HS-5 (cell line): ENCODE measurements around the gene AP3D1.

Experiments
- DNase-seq: peaks from one replicate; pipeline ENCODE4 v3.0.0-alpha.2; 2012; ENCODE audit warnings: low read depth

AP3D1 gene

DNA sequence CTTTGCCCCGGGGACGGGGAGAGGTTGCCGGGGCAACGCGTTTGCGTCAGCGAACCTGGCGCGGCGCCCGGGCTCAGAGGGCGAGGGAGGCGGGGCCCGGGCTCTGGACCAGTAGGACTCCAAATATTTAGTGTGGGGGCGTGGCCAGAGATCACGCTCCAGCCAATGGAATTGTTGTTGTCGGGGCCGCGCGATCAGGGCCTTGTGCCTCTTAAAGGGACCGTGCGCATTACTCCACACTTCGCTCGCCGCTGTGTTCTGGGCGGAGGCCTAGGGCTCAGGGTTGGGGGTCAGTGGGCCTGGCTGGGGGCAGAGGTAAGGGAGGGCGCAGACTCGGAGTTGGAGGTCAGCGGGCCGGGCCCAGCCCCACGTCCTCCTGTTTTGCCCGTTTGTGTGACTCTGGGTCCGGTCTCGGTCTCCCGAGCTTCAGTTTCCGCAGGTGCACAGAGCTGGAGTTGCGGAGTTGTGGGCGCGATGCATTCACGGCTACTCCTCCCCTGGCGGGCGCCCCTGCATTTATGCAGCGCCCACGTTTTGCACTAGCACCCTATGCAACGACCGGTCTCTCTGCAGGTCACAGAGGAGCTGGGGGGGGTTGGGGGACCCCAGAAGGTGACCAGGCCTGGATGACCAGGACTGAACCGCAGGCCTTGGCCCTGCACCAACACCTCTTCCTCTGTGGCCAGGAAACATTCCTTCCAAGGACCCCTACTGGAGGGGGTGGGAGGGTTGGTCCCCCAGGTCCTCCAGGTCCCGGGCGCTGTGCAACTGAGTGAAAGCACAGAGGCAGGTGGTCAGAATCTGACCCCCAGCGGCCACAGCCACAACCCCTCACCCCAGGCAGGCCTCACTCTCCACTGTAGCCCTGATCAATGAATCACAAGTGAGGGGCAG lies 89.6 kb downstream of the AP3D1 start:
- peak; percentile 76 for DNase-seq

DNA sequence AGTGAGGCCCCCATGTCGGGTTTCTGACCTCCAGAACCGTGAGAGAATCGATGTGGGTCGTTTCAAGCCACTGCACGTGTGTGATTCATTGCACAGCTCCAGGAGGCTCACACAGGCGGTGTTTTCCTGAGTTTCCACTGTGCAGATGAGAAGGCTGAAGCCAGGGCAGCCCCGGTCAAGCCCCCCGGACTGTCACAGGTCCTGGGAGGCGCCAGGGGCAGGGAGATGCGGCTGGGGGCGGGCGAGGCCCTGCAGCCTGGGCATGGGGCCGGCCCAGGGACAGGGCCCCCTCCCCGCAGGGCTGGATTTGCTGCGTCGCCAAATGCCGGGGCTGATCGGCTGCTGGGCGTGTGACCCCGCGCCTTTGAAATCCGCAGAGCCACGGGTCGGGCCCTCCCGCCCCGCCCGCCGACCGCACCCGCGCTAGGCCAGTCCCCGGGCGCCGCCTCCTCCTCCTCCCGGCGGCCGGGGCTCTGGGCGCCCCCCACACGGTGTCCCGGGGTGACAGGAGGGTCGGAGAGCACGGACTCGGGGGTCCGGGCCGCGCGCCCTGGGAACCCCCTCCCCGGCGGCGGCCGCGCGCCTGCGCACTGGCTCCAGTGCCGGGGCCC lies 90.4 kb downstream of the AP3D1 start:
- no peak for DNase-seq

DNA sequence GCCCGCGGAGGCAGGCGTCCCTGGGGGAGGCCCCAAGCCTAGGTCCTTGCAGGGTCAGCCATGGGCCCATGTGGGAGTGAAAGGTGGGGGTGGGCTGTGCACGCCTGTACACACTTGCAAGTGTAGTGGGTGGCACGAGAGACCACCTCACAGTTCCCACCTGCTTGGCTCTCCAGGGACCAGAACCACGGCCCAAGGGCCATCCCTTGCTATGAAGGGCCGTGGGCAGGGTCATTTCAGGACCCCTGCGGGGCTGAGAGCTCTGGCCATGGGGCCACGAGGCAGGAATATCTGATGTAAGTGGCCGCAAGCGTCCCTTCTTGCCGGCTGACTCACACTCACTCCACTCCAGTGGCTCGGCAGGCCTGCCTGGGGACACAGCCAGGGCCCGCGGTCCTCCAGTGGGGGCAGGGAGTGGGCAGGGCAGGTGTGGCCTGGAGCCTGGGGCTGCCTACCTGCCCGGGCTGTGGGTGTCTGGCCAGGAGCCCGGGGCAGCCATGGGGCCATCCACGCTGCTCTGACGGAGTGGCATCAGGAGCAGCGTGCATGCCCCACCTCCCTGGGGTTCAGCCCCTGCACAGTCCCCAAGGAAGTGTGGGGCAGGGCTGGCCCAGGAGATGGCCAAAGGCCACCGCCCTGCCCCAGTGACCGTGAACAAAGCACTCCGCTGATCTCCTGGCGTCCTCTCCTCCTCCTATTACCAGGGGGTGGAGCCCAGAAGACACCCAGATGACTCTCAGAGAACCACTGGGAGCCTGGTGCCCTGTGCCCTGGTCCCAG lies 91.8 kb downstream of the AP3D1 start:
- DNase-seq, result no peak

DNA sequence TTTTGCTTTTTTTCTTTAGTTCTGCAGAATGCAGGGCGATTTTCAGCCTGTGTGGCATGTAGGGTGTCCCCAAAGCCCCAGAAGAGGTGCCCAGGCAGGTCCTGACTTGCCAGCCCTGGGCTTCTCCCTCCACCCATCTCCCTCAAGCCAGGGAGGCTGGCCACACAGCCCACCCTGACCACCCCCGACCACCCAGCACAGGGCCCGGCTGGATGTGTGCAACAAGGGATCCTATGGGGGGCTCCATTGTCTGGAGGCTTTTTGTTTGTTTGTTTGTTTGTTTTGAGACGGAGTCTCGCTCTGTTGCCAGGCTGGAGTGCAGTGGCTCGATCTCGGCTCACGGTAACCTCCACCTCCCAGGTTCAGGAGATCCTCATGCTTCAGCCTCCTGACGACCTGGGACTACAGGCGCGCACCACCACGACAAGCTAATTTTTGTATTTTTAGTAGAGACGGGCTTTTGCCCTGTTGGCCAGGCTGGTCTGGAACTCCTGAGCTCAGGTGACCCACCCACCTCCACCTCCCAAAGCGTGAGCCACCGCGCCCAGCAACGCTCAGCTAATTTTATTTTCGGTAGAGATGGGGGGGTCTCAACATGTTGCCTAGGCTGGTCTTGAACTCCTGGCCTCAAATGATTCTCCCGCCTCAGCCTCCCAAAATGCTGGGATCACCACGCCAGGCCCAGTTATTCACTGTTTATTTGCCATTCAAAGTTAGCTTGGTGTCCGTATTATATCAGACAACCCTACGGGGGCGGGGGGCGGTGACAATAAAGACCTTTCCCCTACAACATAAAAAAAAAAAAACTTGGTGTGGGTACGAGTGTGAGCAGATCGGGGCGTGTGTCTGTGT lies 92.6 kb downstream of the AP3D1 start:
- DNase-seq, result no peak

DNA sequence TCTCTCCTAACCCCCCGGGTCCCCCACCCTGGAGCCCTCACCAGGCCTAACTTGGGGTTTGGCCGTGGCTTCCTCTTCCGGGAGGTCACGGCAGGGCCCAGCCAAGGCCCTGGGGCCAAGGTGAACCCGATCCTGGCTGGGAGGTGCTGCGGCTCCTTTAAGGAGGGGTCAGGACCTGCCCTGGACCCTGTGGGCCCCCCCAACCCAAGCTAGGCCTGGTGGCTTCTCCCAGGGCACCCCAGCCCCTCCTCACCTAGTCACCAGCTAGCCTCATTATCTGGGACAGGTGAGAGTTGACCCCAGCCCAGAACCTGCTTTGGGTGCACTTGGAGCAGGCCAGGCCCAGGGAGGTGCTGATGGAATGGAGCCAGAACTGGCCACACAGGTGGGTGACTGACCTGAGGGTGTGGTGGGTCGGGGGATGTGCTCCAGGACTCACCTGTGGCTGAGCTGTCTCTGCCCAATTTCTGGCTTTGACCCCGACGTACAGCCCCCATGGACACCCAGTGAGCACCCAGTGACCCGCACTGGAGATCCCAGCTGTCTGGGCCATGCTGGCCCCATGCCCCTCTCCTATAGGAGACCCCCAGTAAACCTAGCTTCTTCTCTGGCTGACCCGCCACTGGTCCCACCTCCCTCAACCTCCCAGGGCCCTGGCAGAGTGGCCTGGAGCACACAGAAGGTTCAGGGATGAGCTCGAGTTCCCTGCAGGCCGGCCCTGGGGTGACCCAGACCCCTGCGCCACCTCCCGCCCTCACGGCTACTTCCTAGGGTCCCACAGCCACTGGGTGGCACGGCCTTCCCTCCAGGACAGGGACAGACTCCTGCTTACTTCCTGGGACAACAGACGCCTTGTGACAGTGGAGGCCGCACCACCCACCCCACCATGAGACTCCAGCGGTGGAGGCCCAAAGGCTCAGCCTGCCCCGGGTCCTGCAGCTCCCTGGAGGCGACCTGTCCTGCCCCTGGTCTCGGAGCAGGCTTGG lies 93.6 kb downstream of the AP3D1 start:
- DNase-seq, result no peak

DNA sequence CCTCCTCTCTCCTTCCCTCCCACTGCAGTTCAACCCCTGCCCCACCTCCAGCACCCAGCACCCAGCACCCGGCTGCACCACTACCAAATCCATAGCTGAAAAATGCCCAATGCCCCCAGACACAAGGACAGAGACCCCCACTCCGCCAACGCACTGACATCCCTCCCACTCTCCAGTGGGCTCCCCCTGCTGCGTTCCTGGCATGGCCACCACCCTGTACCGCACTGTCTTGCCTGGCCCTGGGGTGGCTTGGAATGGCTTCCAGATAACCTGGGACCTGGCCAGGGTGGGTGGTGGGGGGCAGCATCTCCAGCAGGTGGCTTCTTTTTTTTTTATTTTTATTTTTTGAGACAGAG lies 94.6 kb downstream of the AP3D1 start:
- DNase-seq, result no peak

DNA sequence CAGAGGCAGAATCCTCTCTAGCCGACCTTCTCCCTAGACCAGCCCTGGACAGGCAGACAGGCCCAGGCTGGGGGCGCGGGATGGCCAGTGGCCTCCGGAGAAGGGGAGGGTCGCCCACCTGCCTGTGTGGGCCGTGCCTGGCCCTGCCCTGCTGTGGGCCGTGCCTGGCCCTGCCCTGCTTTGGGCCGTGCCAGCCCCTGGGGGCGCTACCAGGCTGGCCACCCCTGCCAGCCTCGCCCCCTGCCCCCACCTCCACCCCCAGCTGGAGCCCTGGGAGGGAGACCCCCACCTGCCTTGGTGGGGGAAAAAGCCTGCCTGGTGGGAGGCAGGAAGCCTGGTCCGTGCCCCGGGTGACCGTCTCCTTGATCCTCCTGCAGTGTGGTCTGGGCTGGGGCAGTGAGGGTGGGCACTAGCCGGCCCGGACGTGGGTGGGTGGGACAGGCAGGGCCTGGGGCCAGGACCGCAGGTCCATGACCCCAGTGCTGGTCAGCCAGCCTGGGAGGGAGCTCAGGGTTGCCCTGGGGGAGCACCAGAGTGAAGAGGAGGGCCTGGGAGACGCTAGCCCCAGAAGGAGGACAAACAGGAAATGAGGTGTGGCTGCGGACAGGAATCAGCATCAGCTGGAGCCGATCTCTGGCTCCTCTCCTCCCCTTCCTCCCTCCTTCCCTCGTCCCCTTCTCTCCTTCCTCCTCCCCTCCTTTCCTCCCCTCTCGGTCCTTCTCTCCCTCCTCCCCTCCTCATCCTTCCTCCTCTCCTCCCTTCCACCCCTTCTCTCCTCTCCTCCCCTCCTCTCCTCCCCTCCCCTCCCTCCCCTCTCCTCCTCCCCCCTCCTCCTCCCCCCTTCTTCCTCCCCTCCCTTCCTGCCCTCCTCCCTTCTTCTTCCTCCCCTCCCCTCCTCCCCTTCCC lies 95.2 kb downstream of the AP3D1 start:
- no peak for DNase-seq

DNA sequence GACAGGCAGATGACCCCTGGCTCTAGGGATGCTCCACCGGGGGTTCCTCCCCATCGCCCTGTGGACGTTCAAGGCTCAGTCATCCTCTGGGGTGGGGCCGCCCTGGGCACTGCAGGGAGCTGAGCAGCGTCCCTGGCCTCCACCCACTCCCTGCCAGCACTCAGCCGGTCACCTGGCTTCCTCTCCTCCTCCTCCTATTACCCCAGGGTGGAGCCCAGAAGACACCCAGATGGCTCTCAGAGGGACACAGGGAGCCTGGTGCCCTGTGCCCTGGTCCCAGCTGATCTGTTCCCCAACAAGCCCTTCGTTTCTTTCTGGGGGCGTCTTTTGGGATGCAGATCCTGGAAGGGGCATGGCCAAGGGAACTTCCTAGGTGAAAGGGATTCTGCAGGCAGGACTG lies 96.6 kb downstream of the AP3D1 start:
- DNase-seq, result no peak

DNA sequence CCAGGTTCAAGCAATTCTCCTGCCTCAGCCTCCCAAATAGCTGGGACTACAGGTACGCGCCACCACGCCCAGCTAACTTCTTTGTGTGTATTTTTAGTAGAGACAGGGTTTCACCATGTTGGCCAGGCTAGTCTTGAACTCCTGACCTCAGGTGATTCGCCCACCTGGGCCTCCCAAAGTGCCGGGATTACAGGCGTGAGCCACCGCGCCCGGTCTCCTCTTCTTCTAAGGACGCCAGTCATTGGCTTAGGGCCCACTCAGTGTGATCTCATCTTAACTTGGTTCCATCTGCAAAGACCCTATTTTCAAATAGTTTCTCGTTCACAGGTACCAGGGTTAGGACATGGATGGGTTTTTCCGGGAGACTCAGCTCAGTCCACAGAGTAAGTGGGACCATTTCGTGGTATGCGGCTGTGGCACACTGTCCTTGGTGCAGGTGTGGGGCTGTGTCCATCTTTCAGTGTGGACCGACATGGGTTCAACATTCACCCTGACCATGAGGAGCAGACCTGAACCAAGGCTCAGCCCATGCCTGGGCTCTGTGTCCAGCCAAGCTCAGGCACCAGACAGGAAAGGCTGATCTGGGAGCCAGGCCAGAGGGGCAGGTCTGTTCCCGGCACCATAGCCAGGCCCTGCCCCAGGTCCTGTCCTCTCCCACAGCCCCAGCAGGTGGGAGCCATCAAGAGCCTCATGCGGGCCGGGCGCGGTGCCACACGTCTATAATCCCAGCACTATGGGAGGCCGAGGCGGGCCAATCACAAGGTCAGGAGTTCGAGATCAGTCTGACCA lies 97.6 kb downstream of the AP3D1 start:
- no peak for DNase-seq

DNA sequence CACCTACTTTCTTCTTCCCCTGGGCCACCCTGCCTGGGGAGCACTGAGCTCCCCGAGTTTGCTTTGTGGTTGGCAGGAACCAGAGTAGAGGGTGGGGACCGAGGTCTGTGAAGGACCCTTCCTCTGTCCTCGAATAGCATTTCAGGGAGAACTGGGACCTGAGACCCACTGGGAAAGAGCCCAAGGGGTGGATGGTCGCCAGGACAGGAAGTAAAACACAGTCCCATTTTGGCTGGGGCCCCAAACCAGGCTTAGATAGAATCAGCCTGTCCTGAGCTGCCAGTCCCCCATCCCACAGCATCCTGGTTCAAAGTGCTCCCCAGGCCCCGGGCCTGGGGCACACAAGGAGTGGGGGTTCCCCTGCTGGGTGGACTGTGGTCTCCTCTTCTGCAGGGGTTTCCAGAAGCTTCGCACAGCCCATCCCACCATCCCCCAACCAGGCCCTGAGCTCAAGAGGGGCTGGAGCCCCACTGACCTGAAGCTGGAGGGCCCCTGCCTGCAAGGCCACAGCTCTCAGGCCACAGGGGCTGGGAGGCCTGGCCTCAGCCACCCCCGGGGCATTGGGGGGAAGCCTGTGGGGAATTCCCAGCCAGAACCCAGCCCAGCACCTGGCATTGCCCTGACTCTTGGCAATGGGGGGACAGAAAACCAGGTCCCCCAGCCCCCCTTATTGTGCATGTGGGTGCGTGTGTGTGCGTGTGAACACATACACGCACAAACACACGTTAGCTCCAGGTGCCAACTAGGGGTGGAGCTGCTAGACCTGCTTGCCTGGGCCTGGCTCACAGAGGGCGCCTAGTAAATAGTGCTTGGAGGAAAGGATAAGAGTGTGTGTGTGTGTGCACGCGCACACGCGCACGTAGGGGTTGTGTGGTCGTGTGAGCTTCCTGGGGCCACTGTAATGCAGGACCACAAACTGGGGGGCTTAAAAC lies 99.3 kb downstream of the AP3D1 start:
- no peak for DNase-seq

DNA sequence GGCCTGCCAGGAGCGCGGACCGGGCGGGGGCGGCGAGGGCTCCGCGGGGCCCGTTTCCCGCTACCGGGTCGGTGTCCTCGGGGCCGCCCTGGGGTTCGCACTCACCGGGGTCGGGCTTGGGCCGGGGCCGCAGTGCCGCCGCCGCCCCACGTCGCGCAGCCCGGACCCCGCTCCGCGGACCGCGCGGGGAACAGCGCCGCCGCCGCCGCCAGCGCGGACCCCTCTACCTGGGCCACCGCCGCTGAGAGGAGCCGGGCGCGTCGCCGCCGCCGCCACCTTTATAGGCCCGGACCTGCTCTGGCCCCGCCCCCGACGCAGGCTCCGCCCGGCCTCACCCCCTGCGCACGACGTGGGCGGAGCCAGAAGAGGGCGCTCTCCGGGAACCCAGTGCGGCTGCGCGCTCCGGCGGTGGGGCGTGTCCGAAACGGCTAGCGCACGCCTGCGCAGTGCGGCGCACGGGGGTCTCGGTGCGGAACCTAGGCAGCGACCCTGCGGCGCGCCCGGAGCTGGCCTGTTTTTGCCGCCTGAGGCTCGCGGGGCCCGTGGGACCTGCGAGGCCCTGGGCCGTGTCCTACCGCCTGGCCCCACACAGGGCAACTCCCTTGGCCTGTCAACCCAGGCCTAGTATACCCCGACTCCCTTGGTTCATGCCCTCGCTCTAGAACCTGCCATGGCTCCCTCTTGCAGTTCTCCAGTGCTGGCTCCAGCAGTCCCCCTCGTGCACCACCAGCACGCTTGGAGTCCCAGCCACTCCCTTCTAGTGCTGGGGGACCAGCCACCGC lies 100.2 kb downstream of the AP3D1 start, which contains the start of gene MKNK2:
MKNK2 (minus strand) TSS at position 254 of the 782 bp plus-strand sequence. CDS start 393 bp downstream, outside the sequence.
- DNase-seq, result no peak
